GM13976 (cell line): Measurements from ENCODE around the gene TBCC.
"Not testable (repeated sequence)": the region's sequence is repeated elsewhere in the genome, so short reads cannot be mapped to it uniquely, and the experiment has no call there.

ENCODE experiments used
- DNase-seq: peaks from one replicate; pipeline ENCODE4 v3.0.0; 2012; ENCODE audit warnings: low spot score
- CTCF ChIP-seq: IDR thresholded peaks from 2 replicates; pipeline ENCODE4 v1.5.1; 2012; ENCODE audit warnings: borderline replicate concordance, mild to moderate bottlenecking; ENCODE audit not compliant: insufficient read depth; ENCODE audit errors: extremely low read depth, missing control alignments, control extremely low read depth
- in situ Hi-C: fragments of 300-500 bp; cut with MboI; formaldehyde crosslinking; loops from one replicate; pipeline ENCODE4 v1.12.0; 2022; ENCODE audit warnings: low sequenced_read_pairs, mixed read lengths, inconsistent platforms; ENCODE audit not compliant: unreplicated experiment

Gene TBCC

GRCh38 chr6:42740725-42741124 lies 5.2 kb downstream of the TBCC start:
- peak; percentile 6 for DNase-seq
- in situ Hi-C loops, result no loop called here
- no peak for TF ChIP-seq CTCF

- in situ Hi-C loops, result no loop called here
- DNase-seq, result no peak
- TF ChIP-seq CTCF, result no peak
Observed at GRCh38 chr6:42735976-42736375, 9.9 kb downstream of the TBCC start.

GRCh38 chr6:42733867-42734481 lies 11.9 kb downstream of the TBCC start:
- DNase-seq, in situ Hi-C loops: not testable (repeated sequence)

- no peak for TF ChIP-seq CTCF
- no peak for DNase-seq
- in situ Hi-C loops, result no loop called here
Observed at GRCh38 chr6:42729731-42730130, 16.2 kb downstream of the TBCC start.

- no peak for DNase-seq
- in situ Hi-C loops, result no loop called here
- no peak for TF ChIP-seq CTCF
Observed at GRCh38 chr6:42727627-42728026, 18.3 kb downstream of the TBCC start.

GRCh38 chr6:42727087-42727611 lies 18.8 kb downstream of the TBCC start:
- TF ChIP-seq CTCF, result no peak
- DNase-seq, result no peak
- in situ Hi-C loops, result no loop called here

- peak; percentile 82 for TF ChIP-seq CTCF
- DNase-seq, result peak; percentile 86
- in situ Hi-C loops, result no loop called here
Observed at GRCh38 chr6:42726485-42727086, 19.3 kb downstream of the TBCC start.
